Skeletal muscle tissue (tissue), 5 donors: ENCODE results near the gene TRIM39. TPM values are rescaled to one million over a fixed set of nuclear protein-coding genes. Genes with fewer than 3 reads are reported as not detected.

Source experiments
- H3K27ac ChIP-seq: one replicate; pipeline ENCODE4 v1.7.0; 2013; ENCODE audit warnings: mild to moderate bottlenecking, low read depth, low read length, inconsistent platforms
- H3K27me3 ChIP-seq, 3 donors: one replicate each; pipeline ENCODE4 v1.7.0; 2013; ENCODE audit warnings: low read length in 3 of 3; ENCODE audit not compliant: control insufficient read depth in 3 of 3, insufficient read depth in 3 of 3
- H3K36me3 ChIP-seq, 3 donors: one replicate each; pipeline ENCODE4 v1.7.0; 2013; ENCODE audit warnings: low read length in 3 of 3; ENCODE audit not compliant: control insufficient read depth in 3 of 3, insufficient read depth in 3 of 3
- H3K4me1 ChIP-seq, 3 donors: one replicate each; pipeline ENCODE4 v1.7.0; 2013; ENCODE audit warnings: low read length in 3 of 3, mild to moderate bottlenecking in 3 of 3; ENCODE audit not compliant: control insufficient read depth in 3 of 3, insufficient read depth in 3 of 3
- H3K4me3 ChIP-seq, 3 donors: one replicate each; pipeline ENCODE4 v1.7.0; 2013; ENCODE audit warnings: low read length in 3 of 3
- H3K9ac ChIP-seq, 3 donors: one replicate each; pipeline ENCODE4 v1.7.0; 2013; ENCODE audit warnings: low read length in 3 of 3, mild to moderate bottlenecking in 3 of 3, moderate library complexity in 2 of 3, low read depth in 1 of 3
- H3K9me3 ChIP-seq, 3 donors: one replicate each; pipeline ENCODE4 v1.7.0; 2013; ENCODE audit warnings: low read length in 3 of 3; ENCODE audit not compliant: control insufficient read depth in 3 of 3
- small RNA-seq: library from RNA; depleted of rRNA; stranded (forward); fragments of <200 nt; gene quantifications from one replicate; pipeline ENCODE3, GENCODE V24; 2014
- total RNA-seq: library from RNA; depleted of rRNA; stranded (reverse); fragments of >200 nt; gene quantifications from one replicate; pipeline ENCODE4 v1.2.3, GENCODE V29; 2014
- donor health status: Osteomylitis.

Gene TRIM39
- total RNA-seq, 1 donor from 2014 or later, result 5.2 TPM

DNA sequence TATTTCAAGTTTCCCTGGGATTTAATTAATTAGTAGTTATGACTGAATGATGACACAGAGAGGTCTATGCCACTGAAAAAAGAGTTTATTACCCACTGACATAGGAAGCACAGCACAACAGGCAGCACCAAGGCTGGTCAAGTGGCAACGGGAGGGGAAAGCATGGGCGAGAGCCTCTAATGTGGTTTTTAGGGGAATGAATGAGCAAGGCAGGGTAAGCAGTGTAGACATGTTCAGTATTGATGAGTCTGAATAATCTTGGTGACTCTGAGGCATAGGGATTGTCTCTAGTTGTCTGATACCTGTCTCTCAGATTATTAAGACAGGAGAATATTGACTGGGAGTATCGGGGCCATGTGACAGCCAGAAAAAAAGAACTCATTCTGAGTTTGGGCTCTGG lies 64.5 kb downstream of the TRIM39 start:
- peaks cover 16 to 39% (median 18%) of the 10 kb centered on the region in 3 donors for H3K27me3 ChIP-seq

More for the DNA sequence above, 64.5 kb downstream of the TRIM39 start:
- Histone ChIP-seq H3K9ac (no peak overlapping the region), H3K4me1 (no peaks in the 10 kb centered on the region), H3K9me3 (no peaks in the 10 kb centered on the region), H3K27ac (no peak overlapping the region), H3K36me3 (no peaks in the 10 kb centered on the region), H3K4me3 (no peak overlapping the region)

Small RNA genes within 50 kb of the gene (small RNA-seq; reads per million reads assigned to genes)
- not detected for gene HLA-N

Other genes with a start within 250 kb of the TRIM39 start
- not detected for gene TRIM31, start 213.8 kb upstream of the TRIM39 start, total RNA-seq
- not detected for gene TRIM40, start 190.8 kb upstream of the TRIM39 start, total RNA-seq
- 2.1 TPM for gene TRIM10, start 165.7 kb upstream of the TRIM39 start, total RNA-seq
- not detected for gene TRIM15, start 163.4 kb upstream of the TRIM39 start, total RNA-seq
- gene TRIM26, start 113.5 kb upstream of the TRIM39 start, total RNA-seq, result 8.4 TPM
- gene RPP21, start 18.2 kb downstream of the TRIM39 start, total RNA-seq, result 7.8 TPM
- gene HLA-E, start 162.6 kb downstream of the TRIM39 start, total RNA-seq, result 98.6 TPM
- 22.4 TPM for gene GNL1, start 229.6 kb downstream of the TRIM39 start, total RNA-seq
- gene PRR3, start 230.4 kb downstream of the TRIM39 start, total RNA-seq, result 3.7 TPM
- gene ABCF1, start 244.5 kb downstream of the TRIM39 start, total RNA-seq, result 21.9 TPM